Loucy (cell line): ENCODE results near the gene CDKN1C.

ENCODE experiments used
- EZH2phosphoT487 ChIP-seq: fragments of 200-600 bp; IDR thresholded peaks from 2 replicates; pipeline ENCODE4 v1.6.1; 2018; ENCODE audit warnings: antibody characterized with exemption, mild to moderate bottlenecking, moderate library complexity, borderline replicate concordance
- TF ChIP-seq, protein P1 (sequence below): fragments of 200-600 bp; sonication (generic); conservative IDR thresholded peaks from 2 replicates; pipeline ENCODE4 v1.5.1; 2014; ENCODE audit warnings: mild to moderate bottlenecking, antibody characterized with exemption, low read length

DNA sequence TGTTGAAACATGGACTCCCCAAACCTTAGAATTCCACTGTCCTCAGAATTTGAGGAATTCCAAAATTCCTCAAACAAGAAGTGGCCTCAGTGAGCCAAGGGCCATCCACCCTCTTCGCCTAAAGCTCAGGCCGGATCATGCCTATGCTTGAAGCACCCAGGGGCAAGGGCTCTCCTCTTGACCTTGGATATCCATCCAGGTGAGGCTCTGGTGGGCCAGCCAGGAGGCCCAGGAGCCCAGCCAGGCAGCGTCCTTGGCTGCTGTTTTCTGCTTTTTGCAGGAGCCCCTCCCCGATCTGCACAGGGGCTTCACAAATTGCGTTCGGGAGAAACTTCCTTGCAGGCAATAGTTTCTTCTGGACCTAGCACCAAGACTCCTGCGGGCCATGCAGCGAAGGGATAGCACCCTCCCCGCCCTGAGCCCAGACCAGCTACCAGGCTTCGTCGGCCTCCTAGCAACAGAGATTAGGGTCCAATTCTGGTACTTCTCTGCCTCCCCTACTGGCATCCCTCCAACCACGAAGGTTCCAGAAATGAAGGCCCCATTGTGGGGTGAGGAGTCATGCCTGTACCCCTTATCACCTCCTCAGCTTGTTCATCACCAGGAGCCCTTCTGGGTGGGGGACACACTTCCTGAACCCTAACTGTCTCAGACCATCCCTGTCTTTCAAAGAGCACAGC lies 41.7 kb upstream of the CDKN1C start:
- TF ChIP-seq, protein P1, sequence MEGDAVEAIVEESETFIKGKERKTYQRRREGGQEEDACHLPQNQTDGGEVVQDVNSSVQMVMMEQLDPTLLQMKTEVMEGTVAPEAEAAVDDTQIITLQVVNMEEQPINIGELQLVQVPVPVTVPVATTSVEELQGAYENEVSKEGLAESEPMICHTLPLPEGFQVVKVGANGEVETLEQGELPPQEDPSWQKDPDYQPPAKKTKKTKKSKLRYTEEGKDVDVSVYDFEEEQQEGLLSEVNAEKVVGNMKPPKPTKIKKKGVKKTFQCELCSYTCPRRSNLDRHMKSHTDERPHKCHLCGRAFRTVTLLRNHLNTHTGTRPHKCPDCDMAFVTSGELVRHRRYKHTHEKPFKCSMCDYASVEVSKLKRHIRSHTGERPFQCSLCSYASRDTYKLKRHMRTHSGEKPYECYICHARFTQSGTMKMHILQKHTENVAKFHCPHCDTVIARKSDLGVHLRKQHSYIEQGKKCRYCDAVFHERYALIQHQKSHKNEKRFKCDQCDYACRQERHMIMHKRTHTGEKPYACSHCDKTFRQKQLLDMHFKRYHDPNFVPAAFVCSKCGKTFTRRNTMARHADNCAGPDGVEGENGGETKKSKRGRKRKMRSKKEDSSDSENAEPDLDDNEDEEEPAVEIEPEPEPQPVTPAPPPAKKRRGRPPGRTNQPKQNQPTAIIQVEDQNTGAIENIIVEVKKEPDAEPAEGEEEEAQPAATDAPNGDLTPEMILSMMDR, result no peak
- TF ChIP-seq EZH2phosphoT487, result no peak
